ENCODE measurements around the gene FADS2.

DNA sequence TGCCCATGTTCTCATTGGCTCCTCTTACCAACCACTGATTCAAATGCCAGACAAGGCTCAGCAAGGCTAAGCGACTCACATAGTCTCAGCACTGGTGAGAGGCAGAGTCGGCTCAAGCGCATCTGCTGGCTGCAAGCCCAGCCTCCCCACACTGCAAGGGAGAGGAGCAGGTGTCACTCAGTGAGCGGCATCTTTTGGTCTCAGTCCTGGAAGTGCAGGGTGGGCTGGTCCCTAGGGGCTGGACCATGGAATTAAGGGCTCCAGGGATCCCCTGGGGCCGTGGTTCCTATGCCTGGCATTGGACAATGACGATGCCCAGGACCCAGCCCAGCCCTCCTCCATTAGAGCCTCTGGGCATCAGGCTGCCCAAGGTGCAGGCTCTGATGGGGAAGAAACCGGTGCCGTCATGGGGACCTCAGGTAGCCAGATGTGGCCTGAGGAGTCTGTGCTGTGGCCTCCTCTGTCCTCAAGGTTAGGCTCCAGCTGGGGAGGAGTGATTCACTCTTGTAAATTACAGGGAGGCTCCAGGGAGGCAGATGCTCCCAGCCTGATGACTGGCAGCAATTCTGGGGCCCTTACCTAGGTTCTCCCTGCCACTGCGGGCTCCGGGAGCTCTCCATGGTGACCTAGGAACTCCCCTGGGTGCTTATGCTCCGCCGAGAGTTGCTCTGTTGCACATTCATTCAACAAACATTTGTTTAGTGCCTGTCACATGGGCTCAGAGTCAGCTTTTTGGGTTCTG lies 28.0 kb downstream of the FADS2 start:
- TF ChIP-seq POLR2AphosphoS5 (IDR thresholded peaks at IDR 0.05), result no peak
- TF ChIP-seq, protein P1, sequence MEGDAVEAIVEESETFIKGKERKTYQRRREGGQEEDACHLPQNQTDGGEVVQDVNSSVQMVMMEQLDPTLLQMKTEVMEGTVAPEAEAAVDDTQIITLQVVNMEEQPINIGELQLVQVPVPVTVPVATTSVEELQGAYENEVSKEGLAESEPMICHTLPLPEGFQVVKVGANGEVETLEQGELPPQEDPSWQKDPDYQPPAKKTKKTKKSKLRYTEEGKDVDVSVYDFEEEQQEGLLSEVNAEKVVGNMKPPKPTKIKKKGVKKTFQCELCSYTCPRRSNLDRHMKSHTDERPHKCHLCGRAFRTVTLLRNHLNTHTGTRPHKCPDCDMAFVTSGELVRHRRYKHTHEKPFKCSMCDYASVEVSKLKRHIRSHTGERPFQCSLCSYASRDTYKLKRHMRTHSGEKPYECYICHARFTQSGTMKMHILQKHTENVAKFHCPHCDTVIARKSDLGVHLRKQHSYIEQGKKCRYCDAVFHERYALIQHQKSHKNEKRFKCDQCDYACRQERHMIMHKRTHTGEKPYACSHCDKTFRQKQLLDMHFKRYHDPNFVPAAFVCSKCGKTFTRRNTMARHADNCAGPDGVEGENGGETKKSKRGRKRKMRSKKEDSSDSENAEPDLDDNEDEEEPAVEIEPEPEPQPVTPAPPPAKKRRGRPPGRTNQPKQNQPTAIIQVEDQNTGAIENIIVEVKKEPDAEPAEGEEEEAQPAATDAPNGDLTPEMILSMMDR (IDR thresholded peaks at IDR 0.05; ENCODE audit: poor library complexity, severe bottlenecking), result no peak
- no peak for TF ChIP-seq EP300 (conservative IDR thresholded peaks at IDR 0.05; ENCODE audit: poor library complexity, severe bottlenecking)
